ENCODE data around the gene PGP.
A peak's percentile ranks its signal among the peaks of the same experiment; 100 is the strongest.

Gene PGP

GRCh38 chr16:2237102-2237482, 22.5 kb upstream of the PGP start:
- no peak for DNase-seq

- no peak for DNase-seq
Measured at GRCh38 chr16:2236337-2237101, 21.9 kb upstream of the PGP start, which contains the start of gene DNASE1L2. DNASE1L2 (plus strand) TSS chr16:2236444; CDS start chr16:2236817, 373 bp downstream.

- no peak for DNase-seq
Measured at GRCh38 chr16:2235695-2236336, 21.2 kb upstream of the PGP start.

GRCh38 chr16:2235234-2235651, 20.6 kb upstream of the PGP start:
- no peak for DNase-seq

GRCh38 chr16:2234813-2235170, 20.2 kb upstream of the PGP start:
- DNase-seq, result no peak

- no peak for DNase-seq
Measured at GRCh38 chr16:2233872-2234812, 19.5 kb upstream of the PGP start.

- DNase-seq, result no peak
Measured at GRCh38 chr16:2233046-2233775, 18.6 kb upstream of the PGP start.

- DNase-seq, result no peak
Measured at GRCh38 chr16:2232094-2232990, 17.7 kb upstream of the PGP start.

- no peak for DNase-seq
Measured at GRCh38 chr16:2231016-2231931, 16.6 kb upstream of the PGP start.

- DNase-seq, result no peak
Measured at GRCh38 chr16:2230376-2230775, 15.7 kb upstream of the PGP start.

- no peak for DNase-seq
Measured at GRCh38 chr16:2229632-2230250, 15.1 kb upstream of the PGP start.

- no peak for DNase-seq
Measured at GRCh38 chr16:2229091-2229490, 14.5 kb upstream of the PGP start.

- no peak for DNase-seq
Measured at GRCh38 chr16:2228161-2228824, 13.7 kb upstream of the PGP start.

GRCh38 chr16:2226918-2227317, 12.3 kb upstream of the PGP start:
- no peak for DNase-seq

GRCh38 chr16:2226245-2226793, 11.7 kb upstream of the PGP start:
- no peak for DNase-seq

GRCh38 chr16:2223942-2224486, 9.4 kb upstream of the PGP start:
- DNase-seq, result no peak

GRCh38 chr16:2223221-2223941, 8.7 kb upstream of the PGP start, which contains the start of gene E4F1:
E4F1 (plus strand) TSS chr16:2223591; CDS start chr16:2223614, 23 bp downstream.
- peak; percentile 100 for DNase-seq

- DNase-seq, result no peak
Measured at GRCh38 chr16:2216330-2216729, 1.7 kb upstream of the PGP start.

Measured in stimulated activated CD4-positive, alpha-beta T cell treated with anti-CD3 and anti-CD28 coated beads, Interleukin-1b, Interleukin-23, amount 100 ng/mL, for 48 hours (primary cell).